HepG2 (cell line): ENCODE measurements around the gene OSGIN1. TPM values are rescaled to one million over a fixed set of nuclear protein-coding genes. Genes with fewer than 3 reads are reported as not detected.
A peak's percentile ranks its signal among the peaks of the same experiment; 100 is the strongest.

Experiments used
- DDIT3 ChIP-seq: sonication (generic); formaldehyde crosslinking; IDR thresholded peaks from 2 replicates; pipeline ENCODE4 v1.4.0; 2020; ENCODE audit warnings: mild to moderate bottlenecking, missing genetic modification reagents
- EEA1 ChIP-seq: sonication (generic); formaldehyde crosslinking; IDR thresholded peaks from 2 replicates; pipeline ENCODE4 v1.5.1; 2020; ENCODE audit warnings: mild to moderate bottlenecking, missing genetic modification reagents, borderline replicate concordance
- HNF1A ChIP-seq, 2 experiments: sonication (generic) in 1 of 2; formaldehyde crosslinking in 1 of 2; IDR thresholded peaks; 2 replicates each; pipeline versions ENCODE4 v1.4.0 to v1.6.1; 2016 to 2020; ENCODE audit warnings: borderline replicate concordance in 1 of 2, low read depth in 1 of 2, mild to moderate bottlenecking in 1 of 2, missing genetic modification reagents in 1 of 2
- MED1 ChIP-seq: sonication (generic); formaldehyde crosslinking; IDR thresholded peaks from 2 replicates; pipeline ENCODE4 v1.4.0; 2020; ENCODE audit warnings: missing genetic modification reagents
- MXD1 ChIP-seq: sonication (generic); formaldehyde crosslinking; IDR thresholded peaks from 2 replicates; pipeline ENCODE4 v1.4.0; 2020; ENCODE audit warnings: mild to moderate bottlenecking, missing genetic modification reagents
- MYNN ChIP-seq: sonication (generic); formaldehyde crosslinking; IDR thresholded peaks from 2 replicates; pipeline ENCODE4 v1.4.0; 2020; ENCODE audit warnings: mild to moderate bottlenecking, low read depth, missing genetic modification reagents
- NFYB ChIP-seq: sonication (generic); formaldehyde crosslinking; IDR thresholded peaks from 2 replicates; pipeline ENCODE4 v1.4.0; 2020; ENCODE audit warnings: missing genetic modification reagents
- NONO ChIP-seq, 2 experiments: fragments of 450-650 bp in 1 of 2; sonication (generic) in 1 of 2; formaldehyde crosslinking in 1 of 2; IDR thresholded peaks in 1 of 2; conservative IDR thresholded peaks in 1 of 2; 2 replicates each; pipeline versions ENCODE4 v1.6.1 to v1.8.0; 2017 to 2022; ENCODE audit warnings: mild to moderate bottlenecking in 1 of 2, missing genetic modification reagents in 1 of 2, moderate library complexity in 1 of 2
- PHF5A ChIP-seq: IDR thresholded peaks from one replicate; pipeline ENCODE4 v1.6.1; 2018; ENCODE audit warnings: low read depth, missing genetic modification reagents; ENCODE audit not compliant: unreplicated experiment
- RBFOX2 ChIP-seq: fragments of 200-400 bp; formaldehyde crosslinking; IDR thresholded peaks from 2 replicates; pipeline ENCODE4 v1.6.1; 2017; ENCODE audit warnings: low read depth, mild to moderate bottlenecking, low read length
- SNRNP70 ChIP-seq: fragments of 200-400 bp; formaldehyde crosslinking; IDR thresholded peaks from 2 replicates; pipeline ENCODE4 v1.6.1; 2017; ENCODE audit warnings: mild to moderate bottlenecking, low read depth, low read length, moderate library complexity
- TEF ChIP-seq: sonication (generic); formaldehyde crosslinking; IDR thresholded peaks from 2 replicates; pipeline ENCODE4 v1.5.0; 2020; ENCODE audit warnings: missing genetic modification reagents
- ZBTB34 ChIP-seq: sonication (generic); formaldehyde crosslinking; IDR thresholded peaks from 2 replicates; pipeline ENCODE4 v1.8.0; 2022; ENCODE audit warnings: mild to moderate bottlenecking, missing genetic modification reagents
- ZFP36L2 ChIP-seq: sonication (generic); formaldehyde crosslinking; IDR thresholded peaks from 2 replicates; pipeline ENCODE4 v1.4.0; 2020; ENCODE audit warnings: missing genetic modification reagents
- ZNF124 ChIP-seq: sonication (generic); formaldehyde crosslinking; IDR thresholded peaks from 2 replicates; pipeline ENCODE4 v1.4.0; 2020; ENCODE audit warnings: missing genetic modification reagents
- ZNF337 ChIP-seq: sonication (generic); formaldehyde crosslinking; IDR thresholded peaks from 2 replicates; pipeline ENCODE4 v1.5.1; 2020; ENCODE audit warnings: missing genetic modification reagents, low read depth, mild to moderate bottlenecking, borderline replicate concordance
- ZNF33B ChIP-seq: sonication (generic); formaldehyde crosslinking; IDR thresholded peaks from 2 replicates; pipeline ENCODE4 v1.5.1; 2020; ENCODE audit warnings: mild to moderate bottlenecking, missing genetic modification reagents
- ZNF558 ChIP-seq: sonication (generic); formaldehyde crosslinking; IDR thresholded peaks from 2 replicates; pipeline ENCODE4 v1.9.0; 2022; ENCODE audit warnings: mild to moderate bottlenecking, missing genetic modification reagents, borderline replicate concordance
- ZNF614 ChIP-seq: IDR thresholded peaks from 2 replicates; pipeline ENCODE4 v1.6.1; 2018; ENCODE audit warnings: missing biosample characterization, missing genetic modification reagents, inconsistent platforms, borderline replicate concordance
- polyA plus RNA-seq, 8 experiments: library from polyadenylated mRNA; depleted of rRNA in 3 of 8; stranded (reverse) in 7 of 8; unstranded in 1 of 8; fragments of >200 nt; fragmentation: Illumina TruSeq in 4 of 8; extraction: Trizol in 4 of 8; gene quantifications; 2 replicates each; pipeline versions ENCODE4 v1.2.1 to v1.2.3, GENCODE V29; 2011 to 2016; ENCODE audit warnings: low read depth in 4 of 8, missing spikeins in 1 of 8, mixed read lengths in 1 of 8; ENCODE audit not compliant: insufficient read depth in 1 of 8
- total RNA-seq, 5 experiments: library from RNA; depleted of rRNA; stranded (reverse); fragments of >200 nt; fragmentation: Illumina TruSeq; extraction: Trizol; gene quantifications; 2 replicates each; pipeline ENCODE4 v1.2.3, GENCODE V29; 2016; ENCODE audit warnings: low read depth in 1 of 5

The OSGIN1 gene
- total and polyA plus RNA-seq, 2 of the 13 experiments (the other 11 are each of a cell fraction or from before 2014, with no cell fraction given): 20.5 to 27.1 TPM

- TF ChIP-seq NONO (IDR thresholded peaks at IDR 0.05) (no peak), NONO (CRISPR knock-in tag; conservative IDR thresholded peaks at IDR 0.05) (no peak), SNRNP70 (no peak), ZBTB34 (CRISPR knock-in tag) (no peak), PHF5A (no peak), ZNF337 (CRISPR knock-in tag) (no peak), HNF1A (IDR thresholded peaks at IDR 0.05; ENCODE audit: low read depth) (no peak), HNF1A (CRISPR knock-in tag; IDR thresholded peaks at IDR 0.05; ENCODE audit: borderline replicate concordance) (no peak), ZNF558 (CRISPR knock-in tag) (no peak), ZNF614 (CRISPR knock-in tag) (no peak), DDIT3 (CRISPR knock-in tag) (no peak), TEF (CRISPR knock-in tag) (no peak), ZNF124 (CRISPR knock-in tag) (no peak), NFYB (CRISPR knock-in tag) (no peak), MYNN (CRISPR knock-in tag) (no peak), MED1 (CRISPR knock-in tag) (no peak), ZFP36L2 (CRISPR knock-in tag) (no peak), EEA1 (no peak), ZNF33B (CRISPR knock-in tag) (0 out of 2 replicates have a peak, but pooled peaks have one; percentile 53), RBFOX2 (peak; percentile 48; the same call in 1 of the 2 replicates), MXD1 (CRISPR knock-in tag) (peak; percentile 59; the same call in 1 of the 2 replicates)
Measured at GRCh38 chr16:83956336-83957289, 3.6 kb downstream of the OSGIN1 start (continued).
